Tibial artery (tissue), 4 donors: ENCODE data around the gene PIGX.

Experiments used
- DNase-seq, 2 donors: peaks; one replicate each; pipeline ENCODE4 v3.0.0-alpha.2; 2019
- H3K27ac ChIP-seq, 2 donors: fragments of 200-600 bp; sonication (generic) in 1 of 2; 1 replicate in 1 of 2; 2 replicates in 1 of 2; pipeline ENCODE4 v1.5.1; 2018 to 2019; ENCODE audit warnings: mild to moderate bottlenecking in 1 of 2
- H3K27me3 ChIP-seq, 2 donors: fragments of 200-600 bp; sonication (generic) in 1 of 2; one replicate each; pipeline versions ENCODE4 v1.5.1 to v1.6.0; 2016 to 2019
- H3K36me3 ChIP-seq, 3 donors: fragments of 200-600 bp; sonication (generic) in 2 of 3; one replicate each; pipeline ENCODE4 v1.5.1; 2016 to 2019; ENCODE audit warnings: mild to moderate bottlenecking in 2 of 3
- H3K4me1 ChIP-seq, 4 donors: fragments of 200-600 bp; sonication (generic) in 2 of 4; 1 replicate in 3 of 4; 2 replicates in 1 of 4; pipeline ENCODE4 v1.5.1; 2016 to 2019
- H3K4me3 ChIP-seq, 2 donors: fragments of 200-600 bp; sonication (generic) in 1 of 2; 1 replicate in 1 of 2; 2 replicates in 1 of 2; pipeline ENCODE4 v1.5.1; 2018 to 2019; ENCODE audit warnings: mild to moderate bottlenecking in 2 of 2
- H3K9me3 ChIP-seq, 3 donors: fragments of 200-600 bp; sonication (generic) in 1 of 3; one replicate each; pipeline ENCODE4 v1.5.1; 2016 to 2019
- intact Hi-C: fragments of 100-400 bp; cut with DNase I; formaldehyde crosslinking; loops from one replicate; pipeline ENCODE4 v1.15.0; 2023; ENCODE audit warnings: low total_unique reads
- TF ChIP-seq, protein P1 (sequence below), 2 experiments: fragments of 200-600 bp in 1 of 2; fragments of 450-650 bp in 1 of 2; IDR thresholded peaks; one replicate each; pipeline ENCODE4 v1.5.1; 2017 to 2019; ENCODE audit warnings: antibody characterized with exemption in 2 of 2, mild to moderate bottlenecking in 1 of 2, moderate library complexity in 1 of 2

PIGX gene

DNA sequence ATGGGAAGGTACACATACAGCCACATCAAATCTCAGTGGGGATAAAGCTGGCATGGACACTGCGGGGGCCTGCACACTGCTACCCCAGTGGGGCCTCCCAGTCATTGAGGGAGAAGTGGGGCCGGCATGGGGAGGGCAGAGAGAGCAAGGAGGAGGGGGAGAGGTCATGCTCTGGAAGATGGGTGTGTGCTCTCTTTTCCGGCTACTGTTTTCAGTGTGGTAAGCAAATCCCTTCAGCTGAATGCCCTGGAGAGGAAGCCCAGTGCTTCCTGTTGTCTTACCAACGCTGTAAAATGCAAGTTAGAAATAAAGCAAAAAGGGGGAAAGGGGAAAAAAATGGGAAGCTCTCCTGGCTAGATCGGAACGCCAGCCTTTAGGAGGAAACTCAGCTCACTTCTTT, 41.8 kb upstream of the PIGX start:
- H3K27me3 ChIP-seq = peaks cover 0 to 20% of the 10 kb centered on the region in 2 donors
- intact Hi-C loops = loop anchor here (10.0 kb wide), 1 partner anchor 136 kb away; no protein-coding TSS in a partner anchor
- H3K27ac ChIP-seq = no peak overlapping the region
- peak in 1 of 2 donors; percentile 50 for DNase-seq
- H3K36me3 ChIP-seq = no peaks in the 10 kb centered on the region
- H3K4me1 ChIP-seq = no peaks in the 10 kb centered on the region
- H3K9me3 ChIP-seq = no peaks in the 10 kb centered on the region
- TF ChIP-seq, protein P1, sequence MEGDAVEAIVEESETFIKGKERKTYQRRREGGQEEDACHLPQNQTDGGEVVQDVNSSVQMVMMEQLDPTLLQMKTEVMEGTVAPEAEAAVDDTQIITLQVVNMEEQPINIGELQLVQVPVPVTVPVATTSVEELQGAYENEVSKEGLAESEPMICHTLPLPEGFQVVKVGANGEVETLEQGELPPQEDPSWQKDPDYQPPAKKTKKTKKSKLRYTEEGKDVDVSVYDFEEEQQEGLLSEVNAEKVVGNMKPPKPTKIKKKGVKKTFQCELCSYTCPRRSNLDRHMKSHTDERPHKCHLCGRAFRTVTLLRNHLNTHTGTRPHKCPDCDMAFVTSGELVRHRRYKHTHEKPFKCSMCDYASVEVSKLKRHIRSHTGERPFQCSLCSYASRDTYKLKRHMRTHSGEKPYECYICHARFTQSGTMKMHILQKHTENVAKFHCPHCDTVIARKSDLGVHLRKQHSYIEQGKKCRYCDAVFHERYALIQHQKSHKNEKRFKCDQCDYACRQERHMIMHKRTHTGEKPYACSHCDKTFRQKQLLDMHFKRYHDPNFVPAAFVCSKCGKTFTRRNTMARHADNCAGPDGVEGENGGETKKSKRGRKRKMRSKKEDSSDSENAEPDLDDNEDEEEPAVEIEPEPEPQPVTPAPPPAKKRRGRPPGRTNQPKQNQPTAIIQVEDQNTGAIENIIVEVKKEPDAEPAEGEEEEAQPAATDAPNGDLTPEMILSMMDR (IDR thresholded peaks at IDR 0.05) = no peak
- H3K4me3 ChIP-seq = no peak overlapping the region

DNA sequence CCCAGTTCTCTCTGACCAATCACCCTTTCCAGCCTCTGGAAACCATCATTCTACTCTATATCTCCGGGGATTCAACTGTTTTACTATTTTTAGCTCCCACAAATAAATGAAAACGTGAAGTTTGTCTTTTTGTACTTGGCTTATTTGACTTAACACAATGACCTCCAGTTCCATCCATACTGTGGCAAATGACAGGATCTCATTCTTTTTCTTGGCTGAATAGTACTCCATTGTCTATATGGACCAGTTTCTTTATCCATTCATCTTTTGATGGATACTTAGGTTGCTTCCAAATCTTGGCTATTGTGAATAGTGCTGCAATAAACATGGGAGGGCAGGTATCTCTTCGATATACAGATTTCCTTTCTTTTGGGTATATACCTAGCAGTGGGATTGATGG, 38.5 kb upstream of the PIGX start:
- no peaks in the 10 kb centered on the region for H3K4me1 ChIP-seq

DNA sequence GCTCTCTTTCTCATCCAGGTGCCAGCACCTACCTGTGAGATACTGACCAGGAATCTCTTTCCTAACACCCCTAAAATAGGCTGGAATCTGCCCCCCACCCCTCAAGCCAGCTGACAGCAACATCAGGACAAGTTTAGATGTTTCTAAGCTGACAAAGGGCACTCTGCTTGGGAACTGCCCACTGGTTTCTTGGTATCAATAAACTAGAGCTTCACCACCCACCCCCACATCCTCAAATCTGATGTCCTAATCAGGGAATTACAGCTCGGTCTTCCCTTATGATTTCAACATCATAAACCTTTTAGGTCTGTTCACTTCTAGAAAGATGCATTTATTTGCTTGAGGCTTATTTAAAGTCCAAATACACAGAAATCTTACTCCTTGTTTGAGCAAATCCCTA, 34.8 kb upstream of the PIGX start:
- no peaks in the 10 kb centered on the region for H3K9me3 ChIP-seq
- no peak for DNase-seq
- H3K4me3 ChIP-seq = no peak overlapping the region
- H3K27ac ChIP-seq = no peak overlapping the region
- no peaks in the 10 kb centered on the region for H3K4me1 ChIP-seq
- intact Hi-C loops = loop anchor here (10.0 kb wide), 1 partner anchor 143 kb away; no protein-coding TSS in a partner anchor
- H3K27me3 ChIP-seq = peaks cover 0 to 23% of the 10 kb centered on the region in 2 donors
- no peaks in the 10 kb centered on the region for H3K36me3 ChIP-seq
- TF ChIP-seq, protein P1 (IDR thresholded peaks at IDR 0.05) = no peak

More for the DNA sequence above, 38.5 kb upstream of the PIGX start:
- TF ChIP-seq, protein P1 (IDR thresholded peaks at IDR 0.05) = no peak
- no peaks in the 10 kb centered on the region for H3K36me3 ChIP-seq
- H3K9me3 ChIP-seq = no peaks in the 10 kb centered on the region
- no peak overlapping the region for H3K4me3 ChIP-seq
- no peak for DNase-seq
- no peak overlapping the region for H3K27ac ChIP-seq
- peaks cover 0 to 31% of the 10 kb centered on the region in 2 donors for H3K27me3 ChIP-seq
- intact Hi-C loops = loop anchor here (10.0 kb wide), 1 partner anchor 139 kb away; no protein-coding TSS in a partner anchor

DNA sequence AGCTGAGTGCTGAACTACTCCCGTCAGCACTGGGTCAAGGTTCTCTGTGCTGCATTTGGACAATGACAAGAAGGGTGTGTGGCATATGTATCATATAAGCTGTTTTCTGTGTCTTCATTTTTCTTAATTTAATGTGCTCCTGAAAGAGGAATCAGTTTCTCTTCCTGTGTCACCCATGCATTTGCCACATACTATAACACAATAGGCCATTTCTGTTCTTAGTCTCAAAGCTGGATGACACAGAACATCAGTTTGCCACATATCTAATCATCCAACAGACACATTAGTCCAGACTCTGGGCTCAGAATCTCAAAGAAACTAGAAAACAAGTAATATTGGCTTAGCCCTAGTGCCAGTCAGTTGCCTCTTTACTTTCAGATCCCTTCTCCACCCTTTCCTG, 34.2 kb upstream of the PIGX start:
- H3K9me3 ChIP-seq = no peaks in the 10 kb centered on the region
- peaks cover 0 to 23% of the 10 kb centered on the region in 2 donors for H3K27me3 ChIP-seq
- intact Hi-C loops = loop anchor here (10.0 kb wide), 1 partner anchor 143 kb away; no protein-coding TSS in a partner anchor
- no peak overlapping the region for H3K27ac ChIP-seq
- H3K4me3 ChIP-seq = no peak overlapping the region
- no peaks in the 10 kb centered on the region for H3K4me1 ChIP-seq
- H3K36me3 ChIP-seq = no peaks in the 10 kb centered on the region
- DNase-seq = no peak
- TF ChIP-seq, protein P1 (IDR thresholded peaks at IDR 0.05) = no peak

DNA sequence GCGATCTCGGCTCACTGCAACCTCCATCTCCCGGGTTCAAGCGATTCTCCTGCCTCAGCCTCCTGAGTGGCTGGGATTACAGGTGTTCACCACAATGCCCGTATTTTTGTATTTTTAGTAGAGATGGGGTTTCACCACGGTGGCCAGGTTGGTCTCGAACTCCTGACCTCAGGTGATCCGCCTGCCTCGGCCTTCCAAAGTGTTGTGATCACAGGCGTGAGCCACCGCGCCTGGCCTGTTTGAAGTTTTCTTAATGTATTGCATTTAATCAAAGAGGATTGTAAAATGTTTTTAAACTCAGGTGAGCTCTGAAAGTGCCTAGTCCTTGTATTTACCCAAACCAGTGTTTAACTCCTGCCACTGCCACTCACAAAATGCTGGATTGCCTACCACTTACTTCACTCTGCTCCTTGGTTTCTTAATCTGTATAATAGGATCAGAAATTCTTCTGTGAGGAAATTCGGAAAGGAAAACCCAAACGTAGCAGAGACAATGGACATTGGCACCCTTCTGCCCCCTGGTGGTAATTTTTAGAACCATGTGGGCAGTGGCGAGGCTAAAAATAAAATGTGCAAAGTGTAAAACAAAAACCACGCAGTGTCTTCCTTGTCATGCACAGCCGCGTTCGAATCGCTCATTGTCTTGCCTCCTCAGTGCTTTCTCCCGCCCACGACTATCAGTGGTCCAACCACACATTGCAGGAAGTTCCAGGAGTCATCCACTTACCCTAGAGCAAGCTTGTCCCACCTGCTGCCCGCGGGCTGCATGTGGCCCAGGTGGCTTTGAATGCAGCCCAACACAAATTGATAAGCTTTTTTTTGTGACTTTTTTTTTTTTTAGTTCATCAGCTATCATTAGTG, 27.4 kb upstream of the PIGX start:
- no peaks in the 10 kb centered on the region for H3K9me3 ChIP-seq
- no peaks in the 10 kb centered on the region for H3K36me3 ChIP-seq
- intact Hi-C loops = loop anchor here (5.0 kb wide), 1 partner anchor 82 kb away; no protein-coding TSS in a partner anchor
- TF ChIP-seq, protein P1 (IDR thresholded peaks at IDR 0.05) = peak; percentile 82 to 86
- peaks cover 0 to 9% (median 0%) of the 10 kb centered on the region in 4 donors for H3K4me1 ChIP-seq
- H3K27ac ChIP-seq = no peak overlapping the region
- H3K4me3 ChIP-seq = no peak overlapping the region
- peak; percentile 64 to 70 for DNase-seq
- H3K27me3 ChIP-seq = no peaks in the 10 kb centered on the region
